ENCODE data around the gene ADCY3. TPM values are rescaled to one million over a fixed set of nuclear protein-coding genes. Genes with fewer than 3 reads are reported as not detected.

Gene ADCY3
- total RNA-seq, 1 experiment from 2014 or later = 71.1 TPM

GRCh38 chr2:24958411-24958935 is 38.4 kb upstream of the ADCY3 start (continued):
- TF ChIP-seq REST (IDR thresholded peaks at IDR 0.05; ENCODE audit: low read depth) = no peak
- no peak for TF ChIP-seq MAX (IDR thresholded peaks at IDR 0.05)

- no peak overlapping the region for H3K4me3 ChIP-seq (replicated peaks in 1 of 2; ENCODE audit: low read depth in 1 of 2, low read length in 2 of 2)
- H3K9me3 ChIP-seq (ENCODE audit: control insufficient read depth in 1 of 2, insufficient read depth in 1 of 2, low read depth in 1 of 2, low read length in 2 of 2) = peaks cover 0 to 5% of the 10 kb centered on the region in 2 experiments; a peak in 2 of 4 replicates
- BruUV-seq (replicated peaks) = no TSS peak
- no peaks in the 10 kb centered on the region for H3K79me2 ChIP-seq (ENCODE audit: insufficient read depth, low read length)
- peaks cover 14 to 15% of the 10 kb centered on the region in 2 experiments; a peak in 3 of 4 replicates for H3K36me3 ChIP-seq (ENCODE audit: control insufficient read depth in 1 of 2, insufficient read depth in 2 of 2, low read length in 2 of 2)
- intact Hi-C loops (cut with micrococcal nuclease) = no loop called here
- no peak overlapping the region for H3K27ac ChIP-seq (ENCODE audit: low read depth, low read length)
- DNase-seq (ENCODE audit: low read depth, low spot score) (no peak), ATAC-seq (no peak)
- no peaks in the 10 kb centered on the region for H3K4me1 ChIP-seq (ENCODE audit: control insufficient read depth in 1 of 2, insufficient read depth in 2 of 2, low read length in 2 of 2)
- no peaks in the 10 kb centered on the region for H3K27me3 ChIP-seq (ENCODE audit: insufficient read depth, low read length)
- no peak overlapping the region for H3K4me2 ChIP-seq (ENCODE audit: low read length)
- no peak overlapping the region for H2AFZ ChIP-seq (ENCODE audit: low read depth, low read length, poor library complexity, severe bottlenecking)
- CTCF ChIA-PET = no interaction called here
- RAD21 ChIA-PET (ENCODE audit: low non-redundant PET in 1 of 2, low total read pairs in 2 of 2, uncharacterized antibody in 2 of 2, unreplicated experiment in 2 of 2) = no interaction called here
- no peak overlapping the region for H3K9ac ChIP-seq (ENCODE audit: low read length)
- H3K9me2 ChIP-seq (ENCODE audit: insufficient read depth) = no peaks in the 10 kb centered on the region
- H4K20me1 ChIP-seq (ENCODE audit: insufficient read depth) = no peaks in the 10 kb centered on the region
- POLR2A ChIA-PET = no interaction called here
- TF ChIP-seq TCF7L2 (IDR thresholded peaks at IDR 0.05; ENCODE audit: borderline replicate concordance, extremely low read depth, insufficient read depth, insufficient read length) = no peak
- no peak for TF ChIP-seq SRF (IDR thresholded peaks at IDR 0.05; ENCODE audit: low read depth)
- no peak for TF ChIP-seq POLR2AphosphoS5 (IDR thresholded peaks at IDR 0.05; ENCODE audit: low read depth, low read length)
- no peak for TF ChIP-seq SIN3A (IDR thresholded peaks at IDR 0.05; ENCODE audit: low read depth)
- TF ChIP-seq ZFX (IDR thresholded peaks at IDR 0.05) = no peak
- no peak for TF ChIP-seq POLR2A (IDR thresholded peaks at IDR 0.05; ENCODE audit: borderline replicate concordance, extremely low read depth, insufficient read depth, insufficient read length)
- TF ChIP-seq RAD21 (IDR thresholded peaks at IDR 0.05; ENCODE audit: low read depth) = no peak
- no peak for TF ChIP-seq FOSL1 (IDR thresholded peaks at IDR 0.05; ENCODE audit: low read depth)
- TF ChIP-seq EZH2phosphoT487 (IDR thresholded peaks at IDR 0.05; ENCODE audit: borderline replicate concordance) = no peak
- no peak for TF ChIP-seq EGR1 (IDR thresholded peaks at IDR 0.05; ENCODE audit: low read depth)
- TF ChIP-seq JUND (IDR thresholded peaks at IDR 0.05) = no peak
- TF ChIP-seq CEBPB (IDR thresholded peaks at IDR 0.05; ENCODE audit: low read depth) = no peak
- no peak for TF ChIP-seq REST (IDR thresholded peaks at IDR 0.05; ENCODE audit: low read depth)
- no peak for TF ChIP-seq ATF3 (IDR thresholded peaks at IDR 0.05)
- no peak for TF ChIP-seq ZBTB33 (IDR thresholded peaks at IDR 0.05; ENCODE audit: extremely low read depth, insufficient replicate concordance, low read length)
Observed at GRCh38 chr2:24957976-24958375, 37.9 kb upstream of the ADCY3 start.

Measured in HCT116 (cell line).